Nucleus accumbens (tissue), 56 donors: Measurements from ENCODE around the gene MGA.
A peak's percentile ranks its signal among the peaks of the same experiment; 100 is the strongest.

Experiments
- DNase-seq, 56 donors: peaks; one replicate each; lab custom pipeline; 2025; lab: John Stamatoyannopoulos, UW

The MGA gene

GRCh38 chr15:41804361-41804760 is 144.2 kb downstream of the MGA start:
- DNase-seq: no peak

GRCh38 chr15:41804916-41805666 is 144.9 kb downstream of the MGA start:
- peak in 4 of 56 donors; percentile 12 to 43 (median 32) for DNase-seq

GRCh38 chr15:41805711-41806110 is 145.5 kb downstream of the MGA start:
- DNase-seq: no peak

- DNase-seq: peak in 1 of 56 donors; percentile 31
These were observed 146.3 kb downstream of the MGA start for GRCh38 chr15:41806291-41807181.

- DNase-seq: no peak
These were observed 148.9 kb downstream of the MGA start for GRCh38 chr15:41809121-41809520.

GRCh38 chr15:41809526-41810220 is 149.5 kb downstream of the MGA start:
- peak in 3 of 56 donors; percentile 7 to 14 (median 11) for DNase-seq

- DNase-seq: no peak
These were observed 150.6 kb downstream of the MGA start for GRCh38 chr15:41810651-41811431.

- peak in 53 of 56 donors; percentile 14 to 92 (median 70) for DNase-seq
These were observed 151.4 kb downstream of the MGA start for GRCh38 chr15:41811432-41812195.

- no peak for DNase-seq
These were observed 152.7 kb downstream of the MGA start for GRCh38 chr15:41812820-41813375.

- no peak for DNase-seq
These were observed 153.2 kb downstream of the MGA start for GRCh38 chr15:41813426-41813825.

GRCh38 chr15:41814534-41814933 is 154.3 kb downstream of the MGA start:
- no peak for DNase-seq

- DNase-seq: no peak
These were observed 156.6 kb downstream of the MGA start for GRCh38 chr15:41816788-41817187.

- DNase-seq: no peak
These were observed 157.1 kb downstream of the MGA start for GRCh38 chr15:41817327-41817726.

GRCh38 chr15:41817781-41818180 is 157.6 kb downstream of the MGA start:
- no peak for DNase-seq

GRCh38 chr15:41819455-41820050 is 159.3 kb downstream of the MGA start:
- no peak for DNase-seq

- DNase-seq: no peak
These were observed 160.7 kb downstream of the MGA start for GRCh38 chr15:41820791-41821423.

- peak in 9 of 56 donors; percentile 14 to 42 (median 30) for DNase-seq
These were observed 161.6 kb downstream of the MGA start for GRCh38 chr15:41821831-41822230.

GRCh38 chr15:41822471-41822870 is 162.3 kb downstream of the MGA start:
- no peak for DNase-seq
